ENCODE data around the gene JAZF1. TPM values are rescaled to one million over a fixed set of nuclear protein-coding genes. Genes with fewer than 3 reads are reported as not detected.

The JAZF1 gene
- total and polyA plus RNA-seq, 3 experiments from 2014 or later = 3.2 to 5.1 (median 4.9) TPM

DNA sequence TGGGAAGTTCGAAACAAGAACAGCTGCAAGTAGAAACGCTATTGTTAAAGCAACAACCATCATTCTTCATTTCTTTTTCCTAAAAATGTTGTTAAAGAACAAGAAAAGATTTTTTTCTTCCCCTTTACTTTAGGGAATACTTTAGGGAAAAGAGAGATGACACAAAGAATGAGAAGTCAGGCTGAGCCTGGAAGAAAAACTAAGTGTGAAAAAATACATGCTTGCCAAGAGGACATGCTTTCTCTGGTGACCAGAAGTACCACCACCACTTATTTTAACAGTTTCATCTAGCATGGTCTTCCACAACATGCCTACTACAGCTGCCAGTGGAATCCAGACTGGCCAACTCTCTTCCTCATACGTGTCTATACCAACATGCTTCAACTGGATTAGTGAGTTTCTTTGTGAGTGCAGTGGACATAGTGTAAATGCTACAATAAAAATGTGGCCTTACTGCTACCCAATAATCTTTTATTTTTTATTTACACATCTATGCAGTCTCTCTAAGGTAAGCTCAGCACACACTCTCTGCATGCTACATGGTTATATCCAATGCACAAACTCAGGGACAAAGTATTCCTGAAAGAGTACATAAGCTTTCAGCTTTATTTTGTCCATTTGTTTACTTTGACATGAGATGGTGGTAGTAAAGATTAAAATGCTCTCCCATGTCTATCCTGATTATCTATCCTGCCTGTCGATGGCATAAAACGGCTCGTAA, 244.4 kb downstream of the JAZF1 start:
- Histone ChIP-seq H3K9me3 (ENCODE audit: low read length) (no peaks in the 10 kb centered on the region), H3K27me3 (ENCODE audit: insufficient read depth, low read length, poor library complexity, severe bottlenecking) (no peaks in the 10 kb centered on the region), H3K4me3 (ENCODE audit: low read length) (no peak overlapping the region), H3K36me3 (ENCODE audit: insufficient read depth, low read length) (no peaks in the 10 kb centered on the region), H3K4me1 (ENCODE audit: insufficient read depth, low read length) (no peaks in the 10 kb centered on the region), H3K27ac (ENCODE audit: low read depth, low read length) (no peak overlapping the region)
- CTCF ChIA-PET = no interaction called here
- POLR2A ChIA-PET = no interaction called here
- Mint-ChIP-seq H3K4me3 (no peak overlapping the region), H3K36me3 (peaks cover 3 to 5% (median 5%) of the 10 kb centered on the region in 3 donors), H3K27me3 (no peaks in the 10 kb centered on the region), H3K4me1 (no peaks in the 10 kb centered on the region), H3K27ac (no peak overlapping the region), H3K9me3 (no peaks in the 10 kb centered on the region)
- DNase-seq = no peak

DNA sequence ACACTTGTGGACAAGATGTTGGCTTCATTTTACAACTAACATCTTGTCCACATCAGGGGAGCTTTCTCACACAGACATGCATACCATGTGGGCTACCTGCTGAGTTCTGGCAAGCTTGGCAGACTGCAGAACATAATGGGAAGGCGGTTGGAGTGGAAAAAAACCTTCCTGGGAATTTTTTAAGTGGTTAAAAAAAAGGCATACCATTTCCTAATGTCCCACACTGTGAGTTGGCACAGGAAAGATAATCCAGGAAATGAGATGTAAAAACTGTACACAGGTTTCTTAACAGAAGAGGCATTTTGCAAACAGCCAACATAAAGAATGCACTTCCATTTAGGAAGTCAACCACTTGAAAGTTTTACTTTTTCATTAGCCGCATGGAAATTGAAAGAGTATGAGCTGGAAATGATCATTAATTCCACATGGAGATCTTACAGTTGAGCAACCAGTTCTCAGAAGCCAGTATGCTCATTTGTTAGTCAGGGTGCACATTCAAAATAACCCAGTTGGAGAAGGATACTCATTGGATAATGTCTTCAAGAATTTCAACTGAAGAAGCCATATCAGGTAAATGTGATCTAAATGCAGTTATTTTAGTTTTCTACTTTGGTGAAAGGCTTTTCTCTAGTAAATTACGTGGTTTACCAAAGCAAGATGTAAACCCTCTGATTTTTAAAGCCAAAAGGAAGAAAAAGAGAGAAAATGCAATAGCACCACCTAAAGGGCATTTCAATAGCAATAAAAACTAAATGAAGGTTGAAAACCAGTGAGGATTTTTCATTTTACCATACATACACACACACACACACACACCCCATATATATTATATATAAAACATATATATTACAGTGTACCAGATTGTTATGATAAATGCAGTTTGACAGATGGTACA, 246.7 kb downstream of the JAZF1 start:
- no peak overlapping the region for H3K27ac ChIP-seq (ENCODE audit: low read depth, low read length)
- Mint-ChIP-seq H3K36me3 (peaks cover 0 to 2% (median 0%) of the 10 kb centered on the region in 3 donors), H3K4me3 (no peak overlapping the region), H3K9me3 (no peaks in the 10 kb centered on the region), H3K27me3 (no peaks in the 10 kb centered on the region), H3K4me1 (no peaks in the 10 kb centered on the region), H3K27ac (no peak overlapping the region)
- H3K4me3 ChIP-seq (ENCODE audit: low read length) = no peak overlapping the region
- ChIA-PET CTCF (no interaction called here), POLR2A (no interaction called here)
- H3K9me3 ChIP-seq (ENCODE audit: low read length) = no peaks in the 10 kb centered on the region
- H3K4me1 ChIP-seq (ENCODE audit: insufficient read depth, low read length) = no peaks in the 10 kb centered on the region
- H3K36me3 ChIP-seq (ENCODE audit: insufficient read depth, low read length) = no peaks in the 10 kb centered on the region
- no peaks in the 10 kb centered on the region for H3K27me3 ChIP-seq (ENCODE audit: insufficient read depth, low read length, poor library complexity, severe bottlenecking)
- DNase-seq = no peak

DNA sequence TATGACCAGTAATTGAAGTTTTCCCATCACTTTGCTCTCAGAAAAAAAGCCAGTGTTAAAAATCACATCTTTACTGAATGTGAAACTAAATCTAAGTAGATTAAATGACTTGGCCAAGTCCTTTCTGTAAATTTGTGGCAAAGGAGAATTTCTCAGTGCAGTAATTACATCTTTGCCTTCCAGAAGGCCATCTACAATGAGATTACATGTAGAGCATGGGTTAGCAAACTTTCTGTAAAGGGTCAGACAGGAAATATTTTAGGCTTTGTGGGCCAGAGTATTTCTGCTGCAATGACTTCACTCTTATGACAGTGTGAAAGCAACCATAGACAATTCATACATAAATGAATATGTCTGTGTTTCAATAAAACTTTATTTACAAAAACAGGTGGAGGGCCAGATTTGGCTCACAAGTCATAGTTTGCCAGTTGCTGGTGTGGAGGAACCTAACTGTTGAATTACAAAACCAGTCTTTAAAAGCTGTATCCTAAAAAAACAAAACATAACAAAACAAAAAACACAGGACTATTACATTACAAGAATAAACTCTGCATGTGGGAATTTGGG, 249.6 kb downstream of the JAZF1 start:
- no peaks in the 10 kb centered on the region for H3K36me3 ChIP-seq (ENCODE audit: insufficient read depth, low read length)
- no peak overlapping the region for H3K4me3 Mint-ChIP-seq
- H3K9me3 ChIP-seq (ENCODE audit: low read length) = no peaks in the 10 kb centered on the region
- no peaks in the 10 kb centered on the region for H3K4me1 Mint-ChIP-seq
- POLR2A ChIA-PET = no interaction called here
- H3K27me3 ChIP-seq (ENCODE audit: insufficient read depth, low read length, poor library complexity, severe bottlenecking) = no peaks in the 10 kb centered on the region
- DNase-seq = no peak
- H3K27ac Mint-ChIP-seq = no peak overlapping the region
- H3K4me3 ChIP-seq (ENCODE audit: low read length) = no peak overlapping the region
- no peaks in the 10 kb centered on the region for H3K4me1 ChIP-seq (ENCODE audit: insufficient read depth, low read length)
- no peaks in the 10 kb centered on the region for H3K9me3 Mint-ChIP-seq
- CTCF ChIA-PET = no interaction called here
- no peaks in the 10 kb centered on the region for H3K27me3 Mint-ChIP-seq
- H3K27ac ChIP-seq (ENCODE audit: low read depth, low read length) = no peak overlapping the region
- H3K36me3 Mint-ChIP-seq = peaks cover 0 to 2% (median 0%) of the 10 kb centered on the region in 3 donors

DNA sequence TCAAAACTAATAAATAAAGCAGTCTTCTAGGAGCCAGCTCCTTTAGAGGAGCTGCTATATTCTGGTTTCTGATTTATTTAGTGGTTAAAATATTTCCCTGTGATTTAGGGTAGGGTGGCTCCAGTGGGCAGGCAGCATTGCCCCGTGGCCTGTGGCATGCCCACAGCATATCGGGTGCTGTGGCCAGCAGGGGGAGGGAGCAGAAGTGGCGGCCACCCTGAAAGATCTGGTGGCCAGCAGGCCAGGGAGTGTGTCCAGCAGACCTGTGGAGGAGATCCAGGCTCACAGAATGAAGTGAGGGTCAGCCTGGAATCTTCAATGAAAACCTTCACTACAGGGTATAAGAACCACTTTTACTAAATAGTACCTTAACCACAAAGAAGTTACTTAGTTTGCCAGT, 251.5 kb downstream of the JAZF1 start:
- H3K4me1 ChIP-seq (ENCODE audit: insufficient read depth, low read length) = no peaks in the 10 kb centered on the region
- Mint-ChIP-seq H3K4me3 (no peak overlapping the region), H3K4me1 (no peaks in the 10 kb centered on the region), H3K27me3 (no peaks in the 10 kb centered on the region), H3K36me3 (peaks cover 0 to 2% (median 0%) of the 10 kb centered on the region in 3 donors), H3K27ac (peak overlapping the region in 1 of 8 donors; percentile 61), H3K9me3 (no peaks in the 10 kb centered on the region)
- H3K36me3 ChIP-seq (ENCODE audit: insufficient read depth, low read length) = no peaks in the 10 kb centered on the region
- H3K27me3 ChIP-seq (ENCODE audit: insufficient read depth, low read length, poor library complexity, severe bottlenecking) = no peaks in the 10 kb centered on the region
- no peak overlapping the region for H3K4me3 ChIP-seq (ENCODE audit: low read length)
- DNase-seq = no peak
- ChIA-PET CTCF (no interaction called here), POLR2A (no interaction called here)
- no peaks in the 10 kb centered on the region for H3K9me3 ChIP-seq (ENCODE audit: low read length)
- H3K27ac ChIP-seq (ENCODE audit: low read depth, low read length) = no peak overlapping the region

DNA sequence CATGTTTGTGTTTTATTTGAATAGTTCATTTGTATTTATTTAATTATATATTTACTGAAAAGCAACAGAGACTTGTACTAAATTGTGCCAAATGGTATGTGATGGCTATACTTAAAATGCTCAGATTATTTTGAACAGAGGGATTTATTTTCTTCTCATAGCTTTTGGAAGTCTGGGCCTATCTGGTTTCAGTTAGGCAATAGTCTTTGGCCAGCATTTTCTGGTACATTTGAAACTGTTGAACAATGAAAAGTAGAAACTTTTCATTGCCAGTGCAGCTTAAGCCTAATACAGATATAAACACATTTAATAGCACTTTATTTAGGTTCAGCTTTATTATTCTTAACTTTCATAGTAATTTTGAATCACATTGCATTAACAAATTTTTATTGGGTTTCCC, 252.6 kb downstream of the JAZF1 start:
- no peaks in the 10 kb centered on the region for H3K4me1 Mint-ChIP-seq
- ChIA-PET POLR2A (no interaction called here), CTCF (no interaction called here)

DNA sequence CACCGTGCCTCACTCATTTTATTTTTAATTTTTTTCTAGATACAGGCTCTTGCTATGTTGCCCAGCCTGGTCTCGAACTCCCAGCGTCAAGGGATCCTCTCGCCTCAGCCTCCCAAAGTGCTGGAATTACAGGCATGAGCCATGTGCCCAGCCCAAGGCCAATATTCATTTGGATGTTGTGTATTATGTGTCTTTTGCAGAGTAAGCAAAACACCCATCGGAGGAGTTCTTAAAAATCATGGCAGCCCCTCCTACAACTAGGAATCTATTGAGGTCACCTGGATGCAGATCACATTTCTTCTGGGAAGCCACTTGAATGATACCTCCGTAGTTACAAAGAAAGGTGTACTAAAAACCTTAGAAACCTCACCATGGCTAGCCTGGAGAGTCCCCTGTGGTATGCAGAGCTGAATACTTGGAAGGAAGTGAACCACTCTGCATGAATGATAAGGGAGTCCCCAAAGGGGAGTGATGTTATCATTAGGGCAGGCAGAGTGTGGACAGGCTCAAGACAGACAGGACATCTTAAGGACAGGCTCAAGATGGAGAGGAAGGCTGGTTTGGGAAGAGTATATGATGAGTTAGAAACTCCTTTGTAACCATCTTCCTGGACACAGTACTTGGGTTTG, 254.9 kb downstream of the JAZF1 start:
- Mint-ChIP-seq H3K4me1 (no peaks in the 10 kb centered on the region), H3K9me3 (no peaks in the 10 kb centered on the region), H3K27ac (no peak overlapping the region), H3K27me3 (no peaks in the 10 kb centered on the region), H3K4me3 (no peak overlapping the region), H3K36me3 (no peaks in the 10 kb centered on the region)
- no peak for DNase-seq
- ChIA-PET CTCF (no interaction called here), POLR2A (no interaction called here)
- Histone ChIP-seq H3K36me3 (ENCODE audit: insufficient read depth, low read length) (no peaks in the 10 kb centered on the region), H3K9me3 (ENCODE audit: low read length) (no peaks in the 10 kb centered on the region), H3K4me1 (ENCODE audit: insufficient read depth, low read length) (no peaks in the 10 kb centered on the region), H3K27me3 (ENCODE audit: insufficient read depth, low read length, poor library complexity, severe bottlenecking) (no peaks in the 10 kb centered on the region), H3K27ac (ENCODE audit: low read depth, low read length) (no peak overlapping the region), H3K4me3 (ENCODE audit: low read length) (no peak overlapping the region)

More for the DNA sequence above, 252.6 kb downstream of the JAZF1 start:
- Mint-ChIP-seq H3K9me3 (no peaks in the 10 kb centered on the region), H3K36me3 (peaks cover 0 to 2% (median 0%) of the 10 kb centered on the region in 3 donors), H3K4me3 (no peak overlapping the region), H3K27ac (no peak overlapping the region), H3K27me3 (no peaks in the 10 kb centered on the region)
- no peak overlapping the region for H3K27ac ChIP-seq (ENCODE audit: low read depth, low read length)
- DNase-seq = no peak
- no peaks in the 10 kb centered on the region for H3K9me3 ChIP-seq (ENCODE audit: low read length)
- no peaks in the 10 kb centered on the region for H3K27me3 ChIP-seq (ENCODE audit: insufficient read depth, low read length, poor library complexity, severe bottlenecking)
- H3K36me3 ChIP-seq (ENCODE audit: insufficient read depth, low read length) = no peaks in the 10 kb centered on the region
- H3K4me1 ChIP-seq (ENCODE audit: insufficient read depth, low read length) = no peaks in the 10 kb centered on the region
- no peak overlapping the region for H3K4me3 ChIP-seq (ENCODE audit: low read length)

DNA sequence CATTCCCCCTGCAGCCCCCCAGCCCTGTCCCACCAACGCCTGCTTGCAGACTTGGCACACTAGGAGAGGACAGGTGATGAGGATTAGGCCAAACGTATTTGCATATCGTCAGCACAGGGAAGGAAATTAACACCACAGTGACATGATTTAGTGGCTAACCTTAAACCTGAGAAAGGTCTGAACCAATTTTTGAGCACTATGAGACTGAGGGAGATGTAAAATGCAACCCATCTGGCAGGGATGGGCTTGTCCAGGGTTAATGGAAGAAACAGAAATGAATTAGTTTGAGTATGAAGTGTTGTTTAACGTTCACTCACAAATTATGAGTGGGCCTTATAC, 257.0 kb downstream of the JAZF1 start:
- no peak overlapping the region for H3K4me3 Mint-ChIP-seq
- POLR2A ChIA-PET = no interaction called here
- DNase-seq = no peak
- no peaks in the 10 kb centered on the region for H3K27me3 ChIP-seq (ENCODE audit: insufficient read depth, low read length, poor library complexity, severe bottlenecking)
- CTCF ChIA-PET = no interaction called here
- H3K4me1 Mint-ChIP-seq = peaks cover 0 to 2% (median 0%) of the 10 kb centered on the region in 3 donors
- no peaks in the 10 kb centered on the region for H3K4me1 ChIP-seq (ENCODE audit: insufficient read depth, low read length)
- no peaks in the 10 kb centered on the region for H3K9me3 Mint-ChIP-seq
- no peaks in the 10 kb centered on the region for H3K36me3 ChIP-seq (ENCODE audit: insufficient read depth, low read length)
- H3K27ac Mint-ChIP-seq = no peak overlapping the region
- H3K9me3 ChIP-seq (ENCODE audit: low read length) = no peaks in the 10 kb centered on the region
- no peak overlapping the region for H3K27ac ChIP-seq (ENCODE audit: low read depth, low read length)
- H3K4me3 ChIP-seq (ENCODE audit: low read length) = no peak overlapping the region
- H3K27me3 Mint-ChIP-seq = peaks cover 0 to 2% of the 10 kb centered on the region in 2 donors
- H3K36me3 Mint-ChIP-seq = no peaks in the 10 kb centered on the region
